HUES64 (cell line): ENCODE data around the gene PAMR1. TPM values are rescaled to one million over a fixed set of nuclear protein-coding genes. Genes with fewer than 3 reads are reported as not detected.

Experiments used
- H3K27ac ChIP-seq: 2 replicates; pipeline ENCODE4 v1.7.0; 2013; ENCODE audit warnings: low read depth, low read length, inconsistent platforms
- H3K27me3 ChIP-seq: 2 replicates; pipeline ENCODE4 v1.6.1; 2013; ENCODE audit warnings: mild to moderate bottlenecking, low read length; ENCODE audit not compliant: insufficient read depth
- H3K36me3 ChIP-seq: 2 replicates; pipeline ENCODE4 v1.6.1; 2013; ENCODE audit warnings: mild to moderate bottlenecking, low read length; ENCODE audit not compliant: insufficient read depth
- H3K4me1 ChIP-seq: 2 replicates; pipeline ENCODE4 v1.6.1; 2013; ENCODE audit warnings: mild to moderate bottlenecking, low read length, moderate library complexity; ENCODE audit not compliant: insufficient read depth
- H3K4me3 ChIP-seq: 2 replicates; pipeline ENCODE4 v1.5.1; 2013; ENCODE audit warnings: mild to moderate bottlenecking, low read length, moderate library complexity
- H3K9ac ChIP-seq: 2 replicates; pipeline ENCODE4 v1.6.1; 2013; ENCODE audit warnings: mild to moderate bottlenecking, low read depth, low read length
- H3K9me3 ChIP-seq: 2 replicates; pipeline ENCODE4 v1.6.1; 2013; ENCODE audit warnings: low read depth, low read length; ENCODE audit not compliant: insufficient read depth
- WGBS: fragments of 150-250, 120-280 bp; methylation state at CpG from one replicate; pipeline ENCODE4 v1.1.7; 2013; ENCODE audit warnings: missing lambda C conversion rate; 5-methylcytosine and 5-hydroxymethylcytosine counted together
- polyA plus RNA-seq, 2 experiments: library from polyadenylated mRNA; stranded (reverse); fragments of 50-300 nt; gene quantifications; one replicate each; pipeline ENCODE4 v1.2.3, GENCODE V29; 2013

PAMR1 gene
- polyA plus RNA-seq (2013, experiment 1 of 2): 4.3 TPM
- polyA plus RNA-seq (2013, experiment 2 of 2): 4.6 TPM

GRCh38 chr11:35525501-35526175 is at the start of gene PAMR1:
PAMR1 (minus strand) TSS chr11:35525616; CDS start chr11:35525585, 31 bp downstream.
- WGBS: 2% methylated on average over 34 of the region's 34 CpGs
- Histone ChIP-seq H3K9me3 (no peaks in the 10 kb centered on the region), H3K9ac (peak within 1 kb of the TSS; percentile 33; the same call in 1 of the 2 replicates), H3K36me3 (no peaks in the 10 kb centered on the region), H3K4me1 (peaks cover 17% of the 10 kb centered on the region; the same call in 1 of the 2 replicates), H3K27ac (no peak within 1 kb of the TSS), H3K27me3 (peaks cover 35% of the 10 kb centered on the region), H3K4me3 (peak within 1 kb of the TSS; percentile 63)

- H3K27me3 ChIP-seq: no peaks in the 10 kb centered on the region
- WGBS: 83% methylated on average over 1 of the region's 3 CpGs
- H3K36me3 ChIP-seq: no peaks in the 10 kb centered on the region
- peaks cover 8% of the 10 kb centered on the region; the same call in 1 of the 2 replicates for H3K9me3 ChIP-seq
- H3K4me1 ChIP-seq: no peaks in the 10 kb centered on the region
- H3K9ac ChIP-seq: no peak overlapping the region
- no peak overlapping the region for H3K4me3 ChIP-seq
- no peak overlapping the region for H3K27ac ChIP-seq
Observed at GRCh38 chr11:35571696-35572095, 46.3 kb upstream of the PAMR1 start.

GRCh38 chr11:35567737-35568465 is 42.5 kb upstream of the PAMR1 start:
- Histone ChIP-seq H3K4me1 (no peaks in the 10 kb centered on the region), H3K27ac (no peak overlapping the region), H3K9me3 (peaks cover 8% of the 10 kb centered on the region; the same call in 1 of the 2 replicates), H3K9ac (no peak overlapping the region), H3K27me3 (no peaks in the 10 kb centered on the region), H3K4me3 (no peak overlapping the region), H3K36me3 (no peaks in the 10 kb centered on the region)
- WGBS: 46% methylated on average over 1 of the region's 1 CpG

- Histone ChIP-seq H3K9me3 (peaks cover 8% of the 10 kb centered on the region; the same call in 1 of the 2 replicates), H3K9ac (no peak overlapping the region), H3K27me3 (no peaks in the 10 kb centered on the region), H3K36me3 (no peaks in the 10 kb centered on the region), H3K4me3 (no peak overlapping the region), H3K27ac (no peak overlapping the region), H3K4me1 (no peaks in the 10 kb centered on the region)
- WGBS: 80% methylated on average over 3 of the region's 3 CpGs
Observed at GRCh38 chr11:35566885-35567284, 41.5 kb upstream of the PAMR1 start.

GRCh38 chr11:35566181-35566580 is 40.8 kb upstream of the PAMR1 start:
- no peak overlapping the region for H3K27ac ChIP-seq
- H3K36me3 ChIP-seq: no peaks in the 10 kb centered on the region
- WGBS: 92% methylated on average over 3 of the region's 4 CpGs
- H3K4me1 ChIP-seq: no peaks in the 10 kb centered on the region
- H3K9ac ChIP-seq: no peak overlapping the region
- no peak overlapping the region for H3K4me3 ChIP-seq
- no peaks in the 10 kb centered on the region for H3K27me3 ChIP-seq
- H3K9me3 ChIP-seq: peaks cover 8% of the 10 kb centered on the region; the same call in 1 of the 2 replicates

- no peaks in the 10 kb centered on the region for H3K4me1 ChIP-seq
- no peaks in the 10 kb centered on the region for H3K27me3 ChIP-seq
- H3K9ac ChIP-seq: no peak overlapping the region
- no peak overlapping the region for H3K4me3 ChIP-seq
- no peak overlapping the region for H3K27ac ChIP-seq
- 94% methylated on average over 4 of the region's 4 CpGs for WGBS
- no peaks in the 10 kb centered on the region for H3K36me3 ChIP-seq
- peaks cover 6% of the 10 kb centered on the region; the same call in 1 of the 2 replicates for H3K9me3 ChIP-seq
Observed at GRCh38 chr11:35564245-35564595, 38.8 kb upstream of the PAMR1 start.

GRCh38 chr11:35563484-35564244 is 38.2 kb upstream of the PAMR1 start:
- no peaks in the 10 kb centered on the region for H3K4me1 ChIP-seq
- no peaks in the 10 kb centered on the region for H3K36me3 ChIP-seq
- no peaks in the 10 kb centered on the region for H3K27me3 ChIP-seq
- H3K27ac ChIP-seq: no peak overlapping the region
- H3K9me3 ChIP-seq: no peaks in the 10 kb centered on the region
- 94% methylated on average over 4 of the region's 6 CpGs for WGBS
- no peak overlapping the region for H3K9ac ChIP-seq
- no peak overlapping the region for H3K4me3 ChIP-seq

- H3K27me3 ChIP-seq: no peaks in the 10 kb centered on the region
- H3K4me3 ChIP-seq: no peak overlapping the region
- H3K9ac ChIP-seq: no peak overlapping the region
- WGBS: 86% methylated on average over 5 of the region's 5 CpGs
- H3K4me1 ChIP-seq: peaks cover 2% of the 10 kb centered on the region; the same call in 1 of the 2 replicates
- H3K27ac ChIP-seq: no peak overlapping the region
- no peaks in the 10 kb centered on the region for H3K9me3 ChIP-seq
- no peaks in the 10 kb centered on the region for H3K36me3 ChIP-seq
Observed at GRCh38 chr11:35559949-35560348, 34.5 kb upstream of the PAMR1 start.

GRCh38 chr11:35558513-35558912 is 33.1 kb upstream of the PAMR1 start:
- no peaks in the 10 kb centered on the region for H3K27me3 ChIP-seq
- 98% methylated on average over 3 of the region's 3 CpGs for WGBS
- H3K9ac ChIP-seq: no peak overlapping the region
- no peaks in the 10 kb centered on the region for H3K36me3 ChIP-seq
- H3K9me3 ChIP-seq: no peaks in the 10 kb centered on the region
- no peak overlapping the region for H3K27ac ChIP-seq
- no peak overlapping the region for H3K4me3 ChIP-seq
- peaks cover 3% of the 10 kb centered on the region; the same call in 1 of the 2 replicates for H3K4me1 ChIP-seq

GRCh38 chr11:35555488-35555887 is 30.1 kb upstream of the PAMR1 start:
- no peaks in the 10 kb centered on the region for H3K36me3 ChIP-seq
- H3K9me3 ChIP-seq: no peaks in the 10 kb centered on the region
- H3K4me1 ChIP-seq: peaks cover 3% of the 10 kb centered on the region; the same call in 1 of the 2 replicates
- no peak overlapping the region for H3K9ac ChIP-seq
- H3K4me3 ChIP-seq: no peak overlapping the region
- no peaks in the 10 kb centered on the region for H3K27me3 ChIP-seq
- no peak overlapping the region for H3K27ac ChIP-seq
